Cerebellar nuclear complex (tissue), 1 donor: ENCODE measurements around the gene CD300LB.
"Not testable (repeated sequence)": the region's sequence is repeated elsewhere in the genome, so short reads cannot be mapped to it uniquely, and the experiment has no call there.

Experiments used
- DNase-seq, 2 experiments: peaks; one replicate each; lab custom pipeline; 2025; lab: John Stamatoyannopoulos, UW

The CD300LB gene

GRCh38 chr17:74525781-74526288 is 5.4 kb downstream of the CD300LB start:
- no peak for DNase-seq

- no peak for DNase-seq
These were observed 5.9 kb downstream of the CD300LB start for GRCh38 chr17:74525465-74525725.

GRCh38 chr17:74524653-74525464 is 6.4 kb downstream of the CD300LB start:
- DNase-seq = no peak

- DNase-seq = no peak
These were observed 8.0 kb downstream of the CD300LB start for GRCh38 chr17:74523308-74523707.

GRCh38 chr17:74522381-74523105 is 8.7 kb downstream of the CD300LB start:
- no peak for DNase-seq

GRCh38 chr17:74521701-74522201 is 9.5 kb downstream of the CD300LB start:
- DNase-seq = no peak

- no peak for DNase-seq
These were observed 10.3 kb downstream of the CD300LB start for GRCh38 chr17:74520790-74521480.

GRCh38 chr17:74520016-74520434 is 11.2 kb downstream of the CD300LB start:
- no peak for DNase-seq

- not testable (repeated sequence) for DNase-seq
These were observed 12.8 kb downstream of the CD300LB start for GRCh38 chr17:74518413-74518981.

- DNase-seq = no peak
These were observed 14.5 kb downstream of the CD300LB start for GRCh38 chr17:74516561-74517328.

GRCh38 chr17:74515941-74516340 is 15.3 kb downstream of the CD300LB start:
- no peak for DNase-seq

- no peak for DNase-seq
These were observed 16.5 kb downstream of the CD300LB start for GRCh38 chr17:74514632-74515334.

- no peak for DNase-seq
These were observed 17.2 kb downstream of the CD300LB start for GRCh38 chr17:74513987-74514631.

- no peak for DNase-seq
These were observed 18.6 kb downstream of the CD300LB start for GRCh38 chr17:74512624-74513091.

- DNase-seq = no peak
These were observed 19.2 kb downstream of the CD300LB start for GRCh38 chr17:74512036-74512435.

GRCh38 chr17:74508156-74508555 is 23.1 kb downstream of the CD300LB start:
- DNase-seq = no peak

GRCh38 chr17:74503949-74504348 is 27.3 kb downstream of the CD300LB start:
- DNase-seq = not testable (repeated sequence)

- DNase-seq = no peak
These were observed 28.4 kb downstream of the CD300LB start for GRCh38 chr17:74502861-74503260.

- no peak for DNase-seq
These were observed 31.3 kb downstream of the CD300LB start for GRCh38 chr17:74499992-74500391.

- no peak for DNase-seq
These were observed 33.8 kb downstream of the CD300LB start for GRCh38 chr17:74497471-74497870.
